HCT116 (cell line): ENCODE results near the gene WDR55.

Experiments
- ATF3 ChIP-seq: IDR thresholded peaks from 2 replicates; pipeline ENCODE4 v1.6.1; 2012
- CTCF ChIP-seq, 3 experiments: fragments of 200-600 bp in 1 of 3; sonication (generic) in 1 of 3; IDR thresholded peaks in 2 of 3; conservative IDR thresholded peaks in 1 of 3; 2 replicates each; pipeline ENCODE4 v1.5.1; 2012 to 2017; ENCODE audit warnings: low read depth in 2 of 3, low read length in 2 of 3, antibody characterized with exemption in 1 of 3, borderline replicate concordance in 1 of 3, control low read depth in 1 of 3, mild to moderate bottlenecking in 1 of 3, mixed read lengths in 1 of 3, mixed run types in 1 of 3, moderate library complexity in 1 of 3; ENCODE audit not compliant: insufficient read depth in 1 of 3
- EZH2 ChIP-seq: fragments of 200-600 bp; sonication (generic); IDR thresholded peaks from 2 replicates; pipeline ENCODE4 v1.6.1; 2017; ENCODE audit warnings: antibody characterized with exemption, mixed run types
- EZH2phosphoT487 ChIP-seq: fragments of 200-600 bp; IDR thresholded peaks from 2 replicates; pipeline ENCODE4 v1.6.1; 2018; ENCODE audit warnings: antibody characterized with exemption, borderline replicate concordance
- MAX ChIP-seq: IDR thresholded peaks from 2 replicates; pipeline ENCODE4 v1.6.1; 2012
- POLR2A ChIP-seq: IDR thresholded peaks from 2 replicates; pipeline ENCODE4 v1.7.0; 2011; ENCODE audit warnings: borderline replicate concordance; ENCODE audit not compliant: insufficient read depth, insufficient read length; ENCODE audit errors: extremely low read depth
- POLR2AphosphoS5 ChIP-seq: IDR thresholded peaks from 2 replicates; pipeline ENCODE4 v1.6.1; 2011; ENCODE audit warnings: mild to moderate bottlenecking, low read depth, low read length, moderate library complexity
- RAD21 ChIP-seq: IDR thresholded peaks from 2 replicates; pipeline ENCODE4 v1.6.1; 2012; ENCODE audit warnings: low read depth, mild to moderate bottlenecking
- SIN3A ChIP-seq: IDR thresholded peaks from 2 replicates; pipeline ENCODE4 v1.6.1; 2012; ENCODE audit warnings: low read depth
- SP1 ChIP-seq: IDR thresholded peaks from 2 replicates; pipeline ENCODE4 v1.6.1; 2012; ENCODE audit warnings: low read depth
- SRF ChIP-seq: IDR thresholded peaks from 2 replicates; pipeline ENCODE4 v1.6.1; 2012; ENCODE audit warnings: low read depth

- TF ChIP-seq CTCF (IDR thresholded peaks at IDR 0.05 in 2 of 3, conservative IDR thresholded peaks at IDR 0.05 in 1 of 3; ENCODE audit: borderline replicate concordance in 1 of 3, insufficient read depth in 1 of 3, low read depth in 2 of 3, low read length in 2 of 3) (no peak), ATF3 (no peak), POLR2AphosphoS5 (no peak), POLR2A (no peak), MAX (no peak), SRF (no peak), EZH2 (no peak), EZH2phosphoT487 (no peak), SIN3A (no peak), SP1 (no peak), RAD21 (no peak)
Measured at GRCh38 chr5:140713562-140714094, 48.9 kb downstream of the WDR55 start.
